ENCODE results near the gene RAD51D.

DNA sequence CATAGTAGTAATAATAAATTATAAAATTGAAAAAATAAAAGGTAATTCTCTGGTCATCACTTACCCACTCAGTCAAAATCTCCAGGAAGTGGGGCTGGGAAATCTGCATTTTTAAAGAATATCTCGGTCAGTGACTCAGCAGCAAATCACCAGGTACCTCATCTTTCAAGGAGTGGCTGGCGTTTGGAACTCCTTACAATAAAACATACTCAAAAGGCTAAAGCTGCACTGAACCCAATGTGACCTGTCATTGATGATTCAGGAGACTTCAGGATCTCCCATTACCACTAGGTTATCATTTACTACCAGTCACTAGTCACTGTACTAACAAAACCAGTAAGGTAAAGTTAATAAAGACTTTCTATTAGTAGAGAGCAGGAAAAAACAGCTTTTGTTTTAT is 34.7 kb downstream of the RAD51D start:
- TF ChIP-seq EZH2 (IDR thresholded peaks at IDR 0.05; ENCODE audit: low read length, missing control alignments), result no peak
- TF ChIP-seq, protein P1, sequence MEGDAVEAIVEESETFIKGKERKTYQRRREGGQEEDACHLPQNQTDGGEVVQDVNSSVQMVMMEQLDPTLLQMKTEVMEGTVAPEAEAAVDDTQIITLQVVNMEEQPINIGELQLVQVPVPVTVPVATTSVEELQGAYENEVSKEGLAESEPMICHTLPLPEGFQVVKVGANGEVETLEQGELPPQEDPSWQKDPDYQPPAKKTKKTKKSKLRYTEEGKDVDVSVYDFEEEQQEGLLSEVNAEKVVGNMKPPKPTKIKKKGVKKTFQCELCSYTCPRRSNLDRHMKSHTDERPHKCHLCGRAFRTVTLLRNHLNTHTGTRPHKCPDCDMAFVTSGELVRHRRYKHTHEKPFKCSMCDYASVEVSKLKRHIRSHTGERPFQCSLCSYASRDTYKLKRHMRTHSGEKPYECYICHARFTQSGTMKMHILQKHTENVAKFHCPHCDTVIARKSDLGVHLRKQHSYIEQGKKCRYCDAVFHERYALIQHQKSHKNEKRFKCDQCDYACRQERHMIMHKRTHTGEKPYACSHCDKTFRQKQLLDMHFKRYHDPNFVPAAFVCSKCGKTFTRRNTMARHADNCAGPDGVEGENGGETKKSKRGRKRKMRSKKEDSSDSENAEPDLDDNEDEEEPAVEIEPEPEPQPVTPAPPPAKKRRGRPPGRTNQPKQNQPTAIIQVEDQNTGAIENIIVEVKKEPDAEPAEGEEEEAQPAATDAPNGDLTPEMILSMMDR (conservative IDR thresholded peaks at IDR 0.05 in 1 of 2, IDR thresholded peaks at IDR 0.05 in 1 of 2; ENCODE audit: low read depth in 1 of 2, low read length in 2 of 2), result no peak

Data from fibroblast of lung (primary cell).